Gastroesophageal sphincter (tissue), 3 donors: ENCODE measurements around the gene RRP15.

Experiments used
- POLR2A ChIP-seq, 2 donors: fragments of 450-650 bp; IDR thresholded peaks; one replicate each; pipeline ENCODE4 v1.6.1; 2017; ENCODE audit warnings: antibody characterized with exemption in 2 of 2, mild to moderate bottlenecking in 2 of 2, moderate library complexity in 1 of 2
- POLR2AphosphoS5 ChIP-seq: sonication (generic); formaldehyde crosslinking; IDR thresholded peaks from one replicate; pipeline ENCODE4 v1.6.1; 2017; ENCODE audit warnings: antibody characterized with exemption
- TF ChIP-seq, protein P1 (sequence below), 4 experiments: fragments of 200-600 bp in 2 of 4; fragments of 450-650 bp in 2 of 4; sonication (generic) in 1 of 4; IDR thresholded peaks; one replicate each; pipeline ENCODE4 v1.5.1; 2017 to 2019; ENCODE audit warnings: antibody characterized with exemption in 4 of 4, mild to moderate bottlenecking in 2 of 4, moderate library complexity in 2 of 4

DNA sequence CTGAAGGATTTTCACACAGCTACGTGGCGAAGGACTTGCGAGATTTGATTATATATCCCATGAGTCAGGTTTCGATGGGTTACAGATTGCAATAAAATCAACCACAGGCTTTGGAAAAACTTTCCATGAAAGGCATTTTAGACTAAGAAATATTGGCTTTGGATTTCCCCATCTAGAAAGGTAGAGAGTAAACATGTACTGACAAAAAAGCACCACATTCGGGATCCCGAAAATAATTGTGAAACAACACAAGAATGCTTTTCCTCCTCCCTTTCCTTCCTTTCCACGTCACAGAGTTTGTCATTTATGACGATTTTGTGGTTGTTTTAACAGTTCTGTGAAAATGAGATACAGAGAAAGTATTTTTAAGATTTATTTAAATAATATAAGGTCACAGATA, 98.6 kb downstream of the RRP15 start:
- TF ChIP-seq, protein P1, sequence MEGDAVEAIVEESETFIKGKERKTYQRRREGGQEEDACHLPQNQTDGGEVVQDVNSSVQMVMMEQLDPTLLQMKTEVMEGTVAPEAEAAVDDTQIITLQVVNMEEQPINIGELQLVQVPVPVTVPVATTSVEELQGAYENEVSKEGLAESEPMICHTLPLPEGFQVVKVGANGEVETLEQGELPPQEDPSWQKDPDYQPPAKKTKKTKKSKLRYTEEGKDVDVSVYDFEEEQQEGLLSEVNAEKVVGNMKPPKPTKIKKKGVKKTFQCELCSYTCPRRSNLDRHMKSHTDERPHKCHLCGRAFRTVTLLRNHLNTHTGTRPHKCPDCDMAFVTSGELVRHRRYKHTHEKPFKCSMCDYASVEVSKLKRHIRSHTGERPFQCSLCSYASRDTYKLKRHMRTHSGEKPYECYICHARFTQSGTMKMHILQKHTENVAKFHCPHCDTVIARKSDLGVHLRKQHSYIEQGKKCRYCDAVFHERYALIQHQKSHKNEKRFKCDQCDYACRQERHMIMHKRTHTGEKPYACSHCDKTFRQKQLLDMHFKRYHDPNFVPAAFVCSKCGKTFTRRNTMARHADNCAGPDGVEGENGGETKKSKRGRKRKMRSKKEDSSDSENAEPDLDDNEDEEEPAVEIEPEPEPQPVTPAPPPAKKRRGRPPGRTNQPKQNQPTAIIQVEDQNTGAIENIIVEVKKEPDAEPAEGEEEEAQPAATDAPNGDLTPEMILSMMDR (IDR thresholded peaks at IDR 0.05): no peak
- TF ChIP-seq POLR2A (IDR thresholded peaks at IDR 0.05) (no peak), POLR2AphosphoS5 (no peak)
